GM12873 (cell line): ENCODE measurements around the gene HMGCS1.

Experiments
- CTCF ChIP-seq: IDR thresholded peaks from 2 replicates; pipeline ENCODE4 v1.5.1; 2012; ENCODE audit warnings: low read depth, mild to moderate bottlenecking, moderate library complexity, low read length, control low read depth; ENCODE audit not compliant: insufficient read depth; ENCODE audit errors: missing control alignments

The HMGCS1 gene

GRCh38 chr5:43332401-43332800, 19.2 kb upstream of the HMGCS1 start:
- no peak for TF ChIP-seq CTCF

- TF ChIP-seq CTCF = no peak
Observed at GRCh38 chr5:43320846-43321245, 7.6 kb upstream of the HMGCS1 start.

- no peak for TF ChIP-seq CTCF
Observed at GRCh38 chr5:43316421-43316820, 3.2 kb upstream of the HMGCS1 start.

- TF ChIP-seq CTCF = no peak
Observed at GRCh38 chr5:43315682-43316081, 2.5 kb upstream of the HMGCS1 start.

GRCh38 chr5:43315263-43315662, 2.1 kb upstream of the HMGCS1 start:
- no peak for TF ChIP-seq CTCF

GRCh38 chr5:43314724-43315123, 1.5 kb upstream of the HMGCS1 start:
- no peak for TF ChIP-seq CTCF

GRCh38 chr5:43313854-43314457, 744 bp upstream of the HMGCS1 start:
- no peak for TF ChIP-seq CTCF
